ENCODE measurements around the gene MRPL54. TPM values are rescaled to one million over a fixed set of nuclear protein-coding genes. Genes with fewer than 3 reads are reported as not detected.

The MRPL54 gene
- polyA plus RNA-seq, 1 donor (not counting 4 experiments of a cell fraction or from before 2014, with no cell fraction given) = 27.0 TPM

DNA sequence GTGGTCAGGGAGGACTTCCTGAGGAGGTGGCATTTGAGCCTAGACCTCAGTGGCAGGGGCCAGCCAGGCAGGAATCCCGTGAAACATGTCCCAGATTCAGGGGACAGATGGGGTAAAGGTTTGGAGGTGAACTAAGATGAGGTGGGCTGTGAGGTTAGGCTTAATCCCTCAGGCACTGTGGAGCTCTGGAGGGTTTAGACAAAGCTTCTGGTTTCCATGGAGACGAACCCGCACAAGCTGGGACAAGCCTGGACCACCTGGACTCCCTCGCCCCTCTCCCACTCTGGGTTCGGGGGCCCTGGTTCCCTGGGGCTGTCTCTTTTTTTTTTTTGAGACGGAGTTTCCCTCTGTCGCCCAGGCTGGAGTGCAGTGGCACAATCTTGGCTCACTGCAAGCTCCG lies 38.6 kb upstream of the MRPL54 start:
- Histone ChIP-seq H3K79me2 (ENCODE audit: control insufficient read depth, insufficient read depth, low read length) (no peaks in the 10 kb centered on the region), H4K20me1 (ENCODE audit: control insufficient read depth, extremely low read depth, insufficient read depth, low read length) (no peaks in the 10 kb centered on the region), H3K4me3 (ENCODE audit: control insufficient read depth in 2 of 3, extremely low read depth in 1 of 3, insufficient read depth in 2 of 3, low read depth in 1 of 3, low read length in 3 of 3) (no peak overlapping the region), H3K27me3 (ENCODE audit: control insufficient read depth, extremely low read depth, insufficient read depth, low read length) (peaks cover 41% of the 10 kb centered on the region), H3K36me3 (ENCODE audit: control insufficient read depth in 2 of 2, extremely low read depth in 1 of 2, insufficient read depth in 2 of 2, low read length in 2 of 2) (no peaks in the 10 kb centered on the region), H3K9me3 (ENCODE audit: control insufficient read depth, low read depth, low read length) (no peaks in the 10 kb centered on the region), H2AFZ (ENCODE audit: control insufficient read depth, low read length) (no peak overlapping the region), H3K9me1 (ENCODE audit: control insufficient read depth, extremely low read depth, insufficient read depth, low read length) (no peaks in the 10 kb centered on the region), H3K4me1 (ENCODE audit: control insufficient read depth, extremely low read depth, insufficient read depth, low read length) (no peaks in the 10 kb centered on the region), H3K27ac (ENCODE audit: control insufficient read depth, insufficient read depth, low read length) (no peak overlapping the region), H3K9ac (ENCODE audit: control insufficient read depth, extremely low read depth, insufficient read depth, low read length) (no peak overlapping the region), H3K4me2 (ENCODE audit: control insufficient read depth, extremely low read depth, insufficient read depth, low read depth, low read length) (no peak overlapping the region)
- dilution Hi-C loops (cut with MboI; ENCODE audit: extremely low pct_ligation_motif_present, low sequenced_read_pairs) = no loop called here
- DNase-seq (ENCODE audit: low read depth, low spot score) = no peak
- FAIRE-seq = no peak
- TF ChIP-seq, protein P1, sequence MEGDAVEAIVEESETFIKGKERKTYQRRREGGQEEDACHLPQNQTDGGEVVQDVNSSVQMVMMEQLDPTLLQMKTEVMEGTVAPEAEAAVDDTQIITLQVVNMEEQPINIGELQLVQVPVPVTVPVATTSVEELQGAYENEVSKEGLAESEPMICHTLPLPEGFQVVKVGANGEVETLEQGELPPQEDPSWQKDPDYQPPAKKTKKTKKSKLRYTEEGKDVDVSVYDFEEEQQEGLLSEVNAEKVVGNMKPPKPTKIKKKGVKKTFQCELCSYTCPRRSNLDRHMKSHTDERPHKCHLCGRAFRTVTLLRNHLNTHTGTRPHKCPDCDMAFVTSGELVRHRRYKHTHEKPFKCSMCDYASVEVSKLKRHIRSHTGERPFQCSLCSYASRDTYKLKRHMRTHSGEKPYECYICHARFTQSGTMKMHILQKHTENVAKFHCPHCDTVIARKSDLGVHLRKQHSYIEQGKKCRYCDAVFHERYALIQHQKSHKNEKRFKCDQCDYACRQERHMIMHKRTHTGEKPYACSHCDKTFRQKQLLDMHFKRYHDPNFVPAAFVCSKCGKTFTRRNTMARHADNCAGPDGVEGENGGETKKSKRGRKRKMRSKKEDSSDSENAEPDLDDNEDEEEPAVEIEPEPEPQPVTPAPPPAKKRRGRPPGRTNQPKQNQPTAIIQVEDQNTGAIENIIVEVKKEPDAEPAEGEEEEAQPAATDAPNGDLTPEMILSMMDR (optimal IDR thresholded peaks at IDR 0.05 in 1 of 3, IDR thresholded peaks at IDR 0.05 in 1 of 3, conservative IDR thresholded peaks at IDR 0.05 in 1 of 3; ENCODE audit: extremely low read depth in 1 of 3, insufficient read depth in 2 of 3, low read length in 3 of 3) = no peak
- TF ChIP-seq EZH2 (IDR thresholded peaks at IDR 0.05; ENCODE audit: low read length) = no peak

DNA sequence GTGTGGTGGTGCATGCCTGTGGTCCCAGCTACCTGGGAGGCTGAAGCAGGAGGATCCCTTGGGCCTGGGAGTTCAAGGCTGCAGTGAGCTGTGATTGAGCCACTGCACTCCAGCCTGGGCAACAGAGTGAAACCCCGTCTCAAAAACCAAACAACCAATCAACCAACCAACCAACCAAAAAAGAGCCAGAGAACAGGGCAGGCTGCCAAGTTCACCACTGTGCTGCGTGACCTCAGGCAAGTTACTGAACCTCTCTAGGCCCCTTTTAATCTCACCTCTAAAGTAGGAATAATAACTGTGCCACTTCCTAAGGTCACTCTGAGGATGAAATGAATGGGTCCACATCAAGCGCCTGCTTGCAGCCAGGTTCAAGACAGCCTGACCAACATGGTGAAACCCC lies 37.4 kb upstream of the MRPL54 start:
- no peaks in the 10 kb centered on the region for H3K79me2 ChIP-seq (ENCODE audit: control insufficient read depth, insufficient read depth, low read length)
- DNase-seq (ENCODE audit: low read depth, low spot score) = no peak
- H3K9me3 ChIP-seq (ENCODE audit: control insufficient read depth, low read depth, low read length) = no peaks in the 10 kb centered on the region
- no peaks in the 10 kb centered on the region for H3K36me3 ChIP-seq (ENCODE audit: control insufficient read depth in 2 of 2, extremely low read depth in 1 of 2, insufficient read depth in 2 of 2, low read length in 2 of 2)
- dilution Hi-C loops (cut with MboI; ENCODE audit: extremely low pct_ligation_motif_present, low sequenced_read_pairs) = no loop called here
- H3K4me2 ChIP-seq (ENCODE audit: control insufficient read depth, extremely low read depth, insufficient read depth, low read depth, low read length) = no peak overlapping the region
- H3K4me3 ChIP-seq (ENCODE audit: control insufficient read depth in 2 of 3, extremely low read depth in 1 of 3, insufficient read depth in 2 of 3, low read depth in 1 of 3, low read length in 3 of 3) = no peak overlapping the region
- no peaks in the 10 kb centered on the region for H3K4me1 ChIP-seq (ENCODE audit: control insufficient read depth, extremely low read depth, insufficient read depth, low read length)
- H3K27me3 ChIP-seq (ENCODE audit: control insufficient read depth, extremely low read depth, insufficient read depth, low read length) = peaks cover 36% of the 10 kb centered on the region
- H3K27ac ChIP-seq (ENCODE audit: control insufficient read depth, insufficient read depth, low read length) = no peak overlapping the region
- no peak overlapping the region for H3K9ac ChIP-seq (ENCODE audit: control insufficient read depth, extremely low read depth, insufficient read depth, low read length)
- TF ChIP-seq EZH2 (IDR thresholded peaks at IDR 0.05; ENCODE audit: low read length) = no peak
- TF ChIP-seq, protein P1 (optimal IDR thresholded peaks at IDR 0.05 in 1 of 3, IDR thresholded peaks at IDR 0.05 in 1 of 3, conservative IDR thresholded peaks at IDR 0.05 in 1 of 3; ENCODE audit: extremely low read depth in 1 of 3, insufficient read depth in 2 of 3, low read length in 3 of 3) = no peak
- H2AFZ ChIP-seq (ENCODE audit: control insufficient read depth, low read length) = no peak overlapping the region
- no peaks in the 10 kb centered on the region for H3K9me1 ChIP-seq (ENCODE audit: control insufficient read depth, extremely low read depth, insufficient read depth, low read length)
- H4K20me1 ChIP-seq (ENCODE audit: control insufficient read depth, extremely low read depth, insufficient read depth, low read length) = no peaks in the 10 kb centered on the region
- no peak for FAIRE-seq

Measured in keratinocyte (primary cell).